Measurements from ENCODE around the gene AGAP1. TPM values are rescaled to one million over a fixed set of nuclear protein-coding genes. Genes with fewer than 3 reads are reported as not detected.

AGAP1 gene
- total RNA-seq, 1 donor from 2014 or later, result 33.7 TPM

DNA sequence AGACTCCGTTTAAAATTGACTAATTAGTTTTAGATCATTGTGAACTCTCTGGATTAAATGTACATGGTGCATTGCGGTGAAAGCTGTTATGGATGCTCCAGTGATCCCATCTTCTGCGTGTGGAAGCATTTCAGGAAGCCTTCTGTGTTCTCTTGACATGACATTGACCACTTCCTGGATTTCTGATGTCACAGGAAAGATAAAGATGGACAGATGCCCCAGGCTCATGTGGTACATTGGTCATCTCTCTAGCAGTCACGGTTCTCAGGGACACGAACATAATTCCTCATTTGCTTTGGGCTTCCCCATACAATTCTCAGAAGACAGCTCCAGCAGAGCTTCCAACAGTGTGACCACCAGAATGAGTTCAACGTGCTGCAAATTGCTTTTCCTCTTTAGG lies 26.9 kb downstream of the AGAP1 start:
- DNase-seq (ENCODE audit: low read depth), result no peak
- no peak for TF ChIP-seq CTCF (IDR thresholded peaks at IDR 0.05; ENCODE audit: insufficient read depth, low read length, poor library complexity, severe bottlenecking)
- Histone ChIP-seq H3K27me3 (ENCODE audit: control insufficient read depth, insufficient read depth, low read length) (no peaks in the 10 kb centered on the region), H3K36me3 (ENCODE audit: control insufficient read depth, insufficient read depth, low read length) (no peaks in the 10 kb centered on the region), H3K4me3 (ENCODE audit: low read depth, low read length) (no peak overlapping the region)

DNA sequence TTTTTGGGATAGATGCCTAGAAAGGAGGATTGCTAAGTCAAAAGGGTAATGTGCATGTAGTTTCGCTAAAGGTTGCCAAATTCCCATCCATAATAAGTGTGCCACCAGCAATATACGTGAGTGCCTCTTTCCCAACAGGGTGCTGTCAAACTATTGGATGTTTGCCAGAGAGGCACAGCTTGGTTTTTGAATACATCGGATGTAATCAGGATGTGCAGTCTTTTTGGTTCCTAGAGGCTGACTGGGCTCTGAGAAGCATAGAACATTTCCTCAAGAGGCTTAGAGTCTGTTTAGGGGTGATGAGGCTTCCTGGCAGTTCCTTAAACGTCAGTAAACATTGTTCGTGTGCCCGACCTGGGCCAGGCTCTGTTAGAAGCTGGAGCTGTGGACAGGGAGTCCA lies 28.0 kb downstream of the AGAP1 start:
- Histone ChIP-seq H3K36me3 (ENCODE audit: control insufficient read depth, insufficient read depth, low read length) (no peaks in the 10 kb centered on the region), H3K4me3 (ENCODE audit: low read depth, low read length) (no peak overlapping the region), H3K27me3 (ENCODE audit: control insufficient read depth, insufficient read depth, low read length) (no peaks in the 10 kb centered on the region)
- no peak for TF ChIP-seq CTCF (IDR thresholded peaks at IDR 0.05; ENCODE audit: insufficient read depth, low read length, poor library complexity, severe bottlenecking)
- no peak for DNase-seq (ENCODE audit: low read depth)

GRCh38 chr2:235523021-235523420 lies 29.2 kb downstream of the AGAP1 start:
- no peak for TF ChIP-seq CTCF (IDR thresholded peaks at IDR 0.05; ENCODE audit: insufficient read depth, low read length, poor library complexity, severe bottlenecking)
- Histone ChIP-seq H3K27me3 (ENCODE audit: control insufficient read depth, insufficient read depth, low read length) (no peaks in the 10 kb centered on the region), H3K4me3 (ENCODE audit: low read depth, low read length) (no peak overlapping the region), H3K36me3 (ENCODE audit: control insufficient read depth, insufficient read depth, low read length) (no peaks in the 10 kb centered on the region)
- no peak for DNase-seq (ENCODE audit: low read depth)

DNA sequence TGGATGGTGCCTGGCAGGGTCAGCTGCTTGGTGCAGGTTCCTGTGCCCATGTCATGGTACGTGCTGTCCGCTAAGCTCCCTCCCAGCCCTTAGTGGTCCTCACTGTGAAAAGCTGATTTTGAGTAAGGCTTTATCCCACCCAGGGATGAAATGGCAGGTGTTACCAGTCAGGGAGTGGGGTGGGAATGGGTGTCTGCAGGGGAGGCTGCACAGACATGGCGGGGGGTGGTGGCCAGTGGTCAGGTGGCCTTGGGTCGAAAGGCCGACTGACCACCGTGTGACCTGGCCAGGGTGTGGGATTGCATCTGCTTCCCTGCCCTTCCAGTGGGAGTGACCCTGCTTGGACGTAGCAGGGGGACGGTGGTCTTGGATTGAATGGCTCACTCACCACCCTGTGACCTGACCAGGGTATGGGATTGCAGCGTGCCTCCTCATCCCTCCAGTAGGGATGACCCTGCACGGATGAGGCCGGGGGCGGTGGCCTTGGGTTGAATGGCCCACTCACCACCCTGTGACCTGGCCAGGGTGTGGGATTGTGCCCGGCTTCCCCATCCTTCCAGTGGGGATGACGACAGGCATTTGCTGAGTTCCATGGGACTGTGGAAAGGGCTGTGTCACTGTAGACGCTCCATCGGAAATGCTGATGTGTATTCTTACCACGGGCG lies 29.8 kb downstream of the AGAP1 start:
- no peaks in the 10 kb centered on the region for H3K27me3 ChIP-seq (ENCODE audit: control insufficient read depth, insufficient read depth, low read length)
- no peak for TF ChIP-seq CTCF (IDR thresholded peaks at IDR 0.05; ENCODE audit: insufficient read depth, low read length, poor library complexity, severe bottlenecking)
- no peak overlapping the region for H3K4me3 ChIP-seq (ENCODE audit: low read depth, low read length)
- no peaks in the 10 kb centered on the region for H3K36me3 ChIP-seq (ENCODE audit: control insufficient read depth, insufficient read depth, low read length)
- DNase-seq (ENCODE audit: low read depth), result no peak

DNA sequence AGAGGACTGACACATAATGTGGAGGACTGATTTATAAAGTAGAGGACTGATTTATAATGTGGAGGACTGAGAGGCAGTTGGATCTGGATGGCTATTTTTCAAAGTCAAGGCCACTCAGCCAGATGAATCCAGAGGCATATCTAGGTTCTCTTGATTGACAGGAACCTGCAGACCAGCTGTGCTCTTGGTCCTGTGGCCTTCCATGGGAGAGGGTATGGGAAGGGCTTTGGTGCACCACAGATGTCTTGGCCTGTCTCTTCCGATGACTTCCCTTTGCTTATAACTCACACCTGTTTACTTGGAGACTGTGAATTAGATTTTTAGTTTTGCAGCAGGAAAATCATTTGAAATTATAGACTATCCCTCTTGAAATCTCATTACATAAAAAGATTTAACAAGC lies 32.3 kb downstream of the AGAP1 start:
- DNase-seq (ENCODE audit: low read depth), result no peak
- TF ChIP-seq CTCF (IDR thresholded peaks at IDR 0.05; ENCODE audit: insufficient read depth, low read length, poor library complexity, severe bottlenecking), result no peak
- Histone ChIP-seq H3K27me3 (ENCODE audit: control insufficient read depth, insufficient read depth, low read length) (no peaks in the 10 kb centered on the region), H3K36me3 (ENCODE audit: control insufficient read depth, insufficient read depth, low read length) (no peaks in the 10 kb centered on the region), H3K4me3 (ENCODE audit: low read depth, low read length) (no peak overlapping the region)

- Histone ChIP-seq H3K27me3 (ENCODE audit: control insufficient read depth, insufficient read depth, low read length) (no peaks in the 10 kb centered on the region), H3K4me3 (ENCODE audit: low read depth, low read length) (no peak overlapping the region), H3K36me3 (ENCODE audit: control insufficient read depth, insufficient read depth, low read length) (no peaks in the 10 kb centered on the region)
- TF ChIP-seq CTCF (IDR thresholded peaks at IDR 0.05; ENCODE audit: insufficient read depth, low read length, poor library complexity, severe bottlenecking), result no peak
- no peak for DNase-seq (ENCODE audit: low read depth)
Measured at GRCh38 chr2:235527806-235528469, 34.1 kb downstream of the AGAP1 start.
